ENCODE data around the gene LGR6. TPM values are rescaled to one million over a fixed set of nuclear protein-coding genes. Genes with fewer than 3 reads are reported as not detected.
A peak's percentile ranks its signal among the peaks of the same experiment; 100 is the strongest.
"Not testable (repeated sequence)": the region's sequence is repeated elsewhere in the genome, so short reads cannot be mapped to it uniquely, and the experiment has no call there.

The LGR6 gene
- total RNA-seq, 4 donors from 2014 or later = 0.53 to 3.3 (median 2.3) TPM

- no peak for DNase-seq
- H3K27ac ChIP-seq = no peak overlapping the region
- H3K4me1 ChIP-seq = no peaks in the 10 kb centered on the region
- no peaks in the 10 kb centered on the region for H3K36me3 ChIP-seq
- no peaks in the 10 kb centered on the region for H3K27me3 ChIP-seq
- TF ChIP-seq POLR2A (IDR thresholded peaks at IDR 0.05) = no peak
- peak in 3 of 6 experiments; percentile 40 to 46 (median 42) for TF ChIP-seq CTCF (IDR thresholded peaks at IDR 0.05)
- H3K4me3 ChIP-seq = no peak overlapping the region
- H3K9me3 ChIP-seq = no peaks in the 10 kb centered on the region
Observed at GRCh38 chr1:202237052-202237451, 43.5 kb downstream of the LGR6 start.

GRCh38 chr1:202238914-202239313 lies 45.3 kb downstream of the LGR6 start:
- H3K27ac ChIP-seq = no peak overlapping the region
- DNase-seq = peak in 1 of 3 donors; percentile 33
- H3K9me3 ChIP-seq = no peaks in the 10 kb centered on the region
- H3K4me3 ChIP-seq = no peak overlapping the region
- no peaks in the 10 kb centered on the region for H3K36me3 ChIP-seq
- H3K27me3 ChIP-seq = no peaks in the 10 kb centered on the region
- no peak for TF ChIP-seq POLR2A (IDR thresholded peaks at IDR 0.05)
- no peaks in the 10 kb centered on the region for H3K4me1 ChIP-seq

GRCh38 chr1:202240226-202240625 lies 46.6 kb downstream of the LGR6 start:
- not testable (repeated sequence) for H3K4me3 ChIP-seq, H3K36me3 ChIP-seq, DNase-seq, H3K9me3 ChIP-seq, H3K27ac ChIP-seq, H3K27me3 ChIP-seq, H3K4me1 ChIP-seq

- DNase-seq = peak in 1 of 3 donors; percentile 8
- Histone ChIP-seq H3K9me3 (no peaks in the 10 kb centered on the region), H3K27me3 (no peaks in the 10 kb centered on the region), H3K4me1 (no peaks in the 10 kb centered on the region), H3K27ac (no peak overlapping the region), H3K4me3 (no peak overlapping the region), H3K36me3 (no peaks in the 10 kb centered on the region)
- TF ChIP-seq CTCF (IDR thresholded peaks at IDR 0.05) (no peak), POLR2A (IDR thresholded peaks at IDR 0.05) (no peak)
Observed at GRCh38 chr1:202240956-202241355, 47.4 kb downstream of the LGR6 start.

GRCh38 chr1:202241376-202242079 lies 47.9 kb downstream of the LGR6 start:
- Histone ChIP-seq H3K27me3 (no peaks in the 10 kb centered on the region), H3K27ac (no peak overlapping the region), H3K4me3 (no peak overlapping the region), H3K36me3 (no peaks in the 10 kb centered on the region), H3K9me3 (no peaks in the 10 kb centered on the region), H3K4me1 (no peaks in the 10 kb centered on the region)
- TF ChIP-seq CTCF (IDR thresholded peaks at IDR 0.05) (no peak), POLR2A (IDR thresholded peaks at IDR 0.05) (no peak)
- DNase-seq = peak in 1 of 3 donors; percentile 23

GRCh38 chr1:202242080-202242419 lies 48.5 kb downstream of the LGR6 start:
- H3K27me3 ChIP-seq = no peaks in the 10 kb centered on the region
- no peak overlapping the region for H3K4me3 ChIP-seq
- no peak overlapping the region for H3K27ac ChIP-seq
- no peaks in the 10 kb centered on the region for H3K36me3 ChIP-seq
- H3K9me3 ChIP-seq = no peaks in the 10 kb centered on the region
- DNase-seq = no peak
- no peaks in the 10 kb centered on the region for H3K4me1 ChIP-seq
- TF ChIP-seq POLR2A (IDR thresholded peaks at IDR 0.05) (no peak), CTCF (IDR thresholded peaks at IDR 0.05) (no peak)

- no peak overlapping the region for H3K4me3 ChIP-seq
- H3K27ac ChIP-seq = no peak overlapping the region
- TF ChIP-seq POLR2A (IDR thresholded peaks at IDR 0.05) (no peak), CTCF (IDR thresholded peaks at IDR 0.05) (no peak)
- H3K4me1 ChIP-seq = no peaks in the 10 kb centered on the region
- no peaks in the 10 kb centered on the region for H3K9me3 ChIP-seq
- no peaks in the 10 kb centered on the region for H3K36me3 ChIP-seq
- DNase-seq = peak in 1 of 3 donors; percentile 11
- no peaks in the 10 kb centered on the region for H3K27me3 ChIP-seq
Observed at GRCh38 chr1:202243006-202243405, 49.4 kb downstream of the LGR6 start.

Measured in Peyer's patch (tissue), 4 donors.